Measurements from ENCODE around the gene ADIPOR2.

ADIPOR2 gene

GRCh38 chr12:1807087-1807860 lies 116.4 kb downstream of the ADIPOR2 start:
- no peak for TF ChIP-seq CTCF (IDR thresholded peaks at IDR 0.05; ENCODE audit: extremely low read depth, missing control alignments)
- DNase-seq (ENCODE audit: low spot score) = no peak

GRCh38 chr12:1808036-1808797 lies 117.3 kb downstream of the ADIPOR2 start:
- no peak for TF ChIP-seq CTCF (IDR thresholded peaks at IDR 0.05; ENCODE audit: extremely low read depth, missing control alignments)
- no peak for DNase-seq (ENCODE audit: low spot score)

- no peak for DNase-seq (ENCODE audit: low spot score)
- no peak for TF ChIP-seq CTCF (IDR thresholded peaks at IDR 0.05; ENCODE audit: extremely low read depth, missing control alignments)
Observed at GRCh38 chr12:1808798-1809480, 118.1 kb downstream of the ADIPOR2 start.

- no peak for TF ChIP-seq CTCF (IDR thresholded peaks at IDR 0.05; ENCODE audit: extremely low read depth, missing control alignments)
- no peak for DNase-seq (ENCODE audit: low spot score)
Observed at GRCh38 chr12:1809591-1810190, 118.8 kb downstream of the ADIPOR2 start.

GRCh38 chr12:1810201-1810930 lies 119.5 kb downstream of the ADIPOR2 start:
- no peak for TF ChIP-seq CTCF (IDR thresholded peaks at IDR 0.05; ENCODE audit: extremely low read depth, missing control alignments)
- DNase-seq (ENCODE audit: low spot score) = no peak

GRCh38 chr12:1810931-1811280 lies 120.0 kb downstream of the ADIPOR2 start:
- TF ChIP-seq CTCF (IDR thresholded peaks at IDR 0.05; ENCODE audit: extremely low read depth, missing control alignments) = no peak

More at GRCh38 chr12:1810931-1811280, 120.0 kb downstream of the ADIPOR2 start:
- no peak for DNase-seq (ENCODE audit: low spot score)

All from GM20000 (cell line).